HepG2 (cell line): ENCODE data around the gene CER1. TPM values are rescaled to one million over a fixed set of nuclear protein-coding genes. Genes with fewer than 3 reads are reported as not detected.

Experiments used
- ATAC-seq: fragments of 200-7000 bp; cut with Tn5 transposase; 3 replicates; pipeline ENCODE4 v1.9.1; 2020; ENCODE audit warnings: mild to moderate bottlenecking, moderate library complexity
- BruUV-seq: library from RNA; stranded (reverse); fragments of 400-500 nt; replicated peaks from 2 replicates; lab custom pipeline; 2021; lab: Mats Ljungman, UMichigan
- CTCF ChIA-PET: fragments of 300-600 bp; formaldehyde crosslinking; extraction: SDS; loops from one replicate; lab custom pipeline; 2021; ENCODE audit warnings: low total read pairs, inconsistent platforms, low intra/inter-chr PET ratio; lab: Yijun Ruan, JAX
- POLR2A ChIA-PET: fragments of 350-600 bp; sonication (Branson Sonifier 250); formaldehyde crosslinking; loops from one replicate; lab custom pipeline; 2020; ENCODE audit warnings: antibody characterized with exemption, inconsistent platforms; lab: Yijun Ruan, JAX
- DNase-seq: peaks from one replicate; pipeline ENCODE4 v3.0.0-alpha.2; 2015; ENCODE audit warnings: low spot score
- FAIRE-seq: peaks from 3 replicates; lab custom pipeline; 2011; peaks lifted over from hg19 to GRCh38; lab: Jason Lieb, UNC
- H2AFZ ChIP-seq: one replicate; pipeline ENCODE4 v1.6.1; 2011; ENCODE audit warnings: low read length, inconsistent platforms
- H3K27ac ChIP-seq: fragments of 300-600 bp; 3 replicates; pipeline ENCODE4 v1.8.0; 2011; ENCODE audit warnings: mixed run types, mild to moderate bottlenecking, mixed read lengths, low read length, inconsistent platforms; ENCODE audit not compliant: insufficient read depth; ENCODE audit errors: extremely low read length
- H3K27me3 ChIP-seq, 2 experiments: fragments of 200-600 bp in 1 of 2; 2 replicates in 1 of 2; 3 replicates in 1 of 2; pipeline versions ENCODE4 v1.6.0 to v1.8.0; 2011; ENCODE audit warnings: low read length in 2 of 2, mild to moderate bottlenecking in 2 of 2, moderate library complexity in 2 of 2, inconsistent platforms in 1 of 2; ENCODE audit not compliant: insufficient read depth in 2 of 2, control insufficient read depth in 1 of 2
- H3K36me3 ChIP-seq, 2 experiments: fragments of 200-600 bp in 1 of 2; replicated peaks in 1 of 2; 2 replicates in 1 of 2; 3 replicates in 1 of 2; pipeline versions ENCODE4 v1.5.1 to v1.8.0; 2011; ENCODE audit warnings: low read length in 2 of 2, inconsistent platforms in 1 of 2; ENCODE audit not compliant: insufficient read depth in 2 of 2, control insufficient read depth in 1 of 2
- H3K4me1 ChIP-seq: 2 replicates; pipeline ENCODE4 v1.5.1; 2012; ENCODE audit warnings: low read length, inconsistent platforms; ENCODE audit not compliant: insufficient read depth
- H3K4me2 ChIP-seq: 2 replicates; pipeline ENCODE4 v1.6.0; 2011; ENCODE audit warnings: low read depth, low read length, inconsistent platforms
- H3K4me3 ChIP-seq, 3 experiments: fragments of 200-600 bp in 1 of 3; sonication (generic), shearing (Covaris generic) in 1 of 3; replicated peaks in 1 of 3; 2 replicates each; pipeline ENCODE4 v1.5.1; 2011 to 2016; ENCODE audit warnings: low read length in 3 of 3, inconsistent platforms in 2 of 3, low read depth in 2 of 3, mild to moderate bottlenecking in 2 of 3, control low read depth in 1 of 3, mixed read lengths in 1 of 3; ENCODE audit not compliant: insufficient read depth in 1 of 3
- H3K79me2 ChIP-seq: one replicate; pipeline ENCODE4 v1.6.1; 2011; ENCODE audit warnings: low read length, inconsistent platforms; ENCODE audit not compliant: insufficient read depth
- H3K9ac ChIP-seq: 2 replicates; pipeline ENCODE4 v1.6.0; 2011; ENCODE audit warnings: mild to moderate bottlenecking, low read depth, low read length, inconsistent platforms; ENCODE audit not compliant: insufficient read depth
- H3K9me3 ChIP-seq: 2 replicates; pipeline ENCODE4 v1.5.1; 2012; ENCODE audit warnings: mild to moderate bottlenecking, low read length
- H4K20me1 ChIP-seq: 2 replicates; pipeline ENCODE4 v1.6.0; 2011; ENCODE audit warnings: inconsistent platforms, mild to moderate bottlenecking, low read length, moderate library complexity; ENCODE audit not compliant: insufficient read depth
- AGO2 ChIP-seq: fragments of 200-400 bp; formaldehyde crosslinking; optimal IDR thresholded peaks from 2 replicates; pipeline ENCODE3; 2017; ENCODE audit warnings: mild to moderate bottlenecking, low read depth, low read length, moderate library complexity
- CEBPG ChIP-seq: IDR thresholded peaks from 2 replicates; pipeline ENCODE4 v1.6.1; 2016
- JARID2 ChIP-seq: sonication (generic); formaldehyde crosslinking; IDR thresholded peaks from 2 replicates; pipeline ENCODE4 v1.8.1; 2023; ENCODE audit warnings: missing genetic modification reagents, inconsistent platforms; ENCODE audit not compliant: insufficient replicate concordance
- KDM6A ChIP-seq: IDR thresholded peaks from 2 replicates; pipeline ENCODE4 v1.6.1; 2016; ENCODE audit warnings: low read depth
- POLR2AphosphoS2 ChIP-seq: IDR thresholded peaks from 2 replicates; pipeline ENCODE4 v1.6.1; 2011; ENCODE audit warnings: low read depth, low read length, improper control_type of control experiment
- RBM22 ChIP-seq: fragments of 200-400 bp; formaldehyde crosslinking; optimal IDR thresholded peaks from 2 replicates; pipeline ENCODE3; 2017; ENCODE audit warnings: mild to moderate bottlenecking, low read length, moderate library complexity
- REPIN1 ChIP-seq: sonication (generic); formaldehyde crosslinking; IDR thresholded peaks from 2 replicates; pipeline ENCODE4 v1.8.0; 2022; ENCODE audit warnings: missing genetic modification reagents, low read depth, mild to moderate bottlenecking, borderline replicate concordance
- SIX4 ChIP-seq: sonication (generic); formaldehyde crosslinking; IDR thresholded peaks from 2 replicates; pipeline ENCODE4 v1.4.0; 2020; ENCODE audit warnings: missing genetic modification reagents
- STAT5B ChIP-seq: sonication (generic); formaldehyde crosslinking; IDR thresholded peaks from 2 replicates; pipeline ENCODE4 v1.4.0; 2020; ENCODE audit warnings: missing genetic modification reagents
- ZBTB3 ChIP-seq: sonication (generic); formaldehyde crosslinking; IDR thresholded peaks from 2 replicates; pipeline ENCODE4 v1.4.0; 2020; ENCODE audit warnings: low read depth, mild to moderate bottlenecking, moderate library complexity, missing genetic modification reagents, borderline replicate concordance
- WGBS: methylation state at CpG from one replicate; pipeline ENCODE4 v1.1.6; 2017; ENCODE audit warnings: low lambda C conversion rate; 5-methylcytosine and 5-hydroxymethylcytosine counted together
- in situ Hi-C: cut with HindIII; loops from 2 replicates; pipeline ENCODE4 v1.10.0; 2017; ENCODE audit warnings: low pct_unique_long_range_greater_than_20kb; ENCODE audit not compliant: extremely low pct_ligation_motif_present
- intact Hi-C: fragments of 100-400 bp; cut with micrococcal nuclease; formaldehyde crosslinking; loops from one replicate; pipeline ENCODE4 v1.10.0; 2022; ENCODE audit not compliant: unreplicated experiment
- polyA plus RNA-seq, 8 experiments: library from polyadenylated mRNA; depleted of rRNA in 3 of 8; stranded (reverse) in 7 of 8; unstranded in 1 of 8; fragments of >200 nt; fragmentation: Illumina TruSeq in 4 of 8; extraction: Trizol in 4 of 8; gene quantifications; 2 replicates each; pipeline versions ENCODE4 v1.2.1 to v1.2.3, GENCODE V29; 2011 to 2016; ENCODE audit warnings: low read depth in 4 of 8, missing spikeins in 1 of 8, mixed read lengths in 1 of 8; ENCODE audit not compliant: insufficient read depth in 1 of 8
- total RNA-seq, 5 experiments: library from RNA; depleted of rRNA; stranded (reverse); fragments of >200 nt; fragmentation: Illumina TruSeq; extraction: Trizol; gene quantifications; 2 replicates each; pipeline ENCODE4 v1.2.3, GENCODE V29; 2016; ENCODE audit warnings: low read depth in 1 of 5
- TF ChIP-seq, protein P1 (sequence below): sonication (generic); formaldehyde crosslinking; IDR thresholded peaks from 2 replicates; pipeline ENCODE4 v1.9.0; 2021; ENCODE audit warnings: mild to moderate bottlenecking, missing genetic modification reagents
- TF ChIP-seq, protein P2 (sequence below): IDR thresholded peaks from 2 replicates; pipeline ENCODE4 v1.6.1; 2012; ENCODE audit warnings: inconsistent platforms
- TF ChIP-seq, protein P3 (sequence below): sonication (generic); formaldehyde crosslinking; IDR thresholded peaks from 2 replicates; pipeline ENCODE4 v1.4.0; 2020; ENCODE audit warnings: missing genetic modification reagents

Gene CER1
- total and polyA plus RNA-seq, 2 of the 13 experiments (the other 11 are each of a cell fraction or from before 2014, with no cell fraction given) = 0.18 TPM; not detected in 1

- H3K79me2 ChIP-seq = no peaks in the 10 kb centered on the region
- H4K20me1 ChIP-seq = no peaks in the 10 kb centered on the region
- H3K9ac ChIP-seq = no peak overlapping the region
- H3K4me1 ChIP-seq = no peaks in the 10 kb centered on the region
- no peak overlapping the region for H2AFZ ChIP-seq
- CTCF ChIA-PET = no interaction called here
- BruUV-seq = no TSS peak
- no peak for ATAC-seq
- H3K4me3 ChIP-seq = no peak overlapping the region
- H3K9me3 ChIP-seq = no peaks in the 10 kb centered on the region
- TF ChIP-seq POLR2AphosphoS2 (no peak), AGO2 (peak; percentile 63), RBM22 (peak; percentile 89), SIX4 (no peak), CEBPG (CRISPR knock-in tag) (no peak)
- TF ChIP-seq, all 625 proteins: peak for 2
- Histone ChIP-seq H3K36me3 (peaks cover 4 to 60% of the 10 kb centered on the region in 2 experiments; a peak in 4 of 5 replicates), H3K27me3 (no peaks in the 10 kb centered on the region), H3K27ac (no peak overlapping the region), H3K4me2 (no peak overlapping the region)
- no peak for FAIRE-seq
- intact Hi-C loops (no loop called here), in situ Hi-C loops (loop anchor here (10.0 kb wide), 1 partner anchor 156 kb away; no protein-coding TSS in a partner anchor)
- POLR2A ChIA-PET = no interaction called here
- no peak for DNase-seq
- 82% methylated on average over 7 of the region's 7 CpGs for WGBS
Measured at GRCh38 chr9:14770592-14770991, 48.1 kb upstream of the CER1 start.

- no peak overlapping the region for H2AFZ ChIP-seq
- intact Hi-C loops (no loop called here), in situ Hi-C loops (loop anchor here (10.0 kb wide), 1 partner anchor 304 kb away; no protein-coding TSS in a partner anchor)
- no peaks in the 10 kb centered on the region for H3K79me2 ChIP-seq
- FAIRE-seq = no peak
- peaks cover 3 to 54% of the 10 kb centered on the region in 2 experiments; a peak in 4 of 5 replicates for H3K36me3 ChIP-seq
- no peaks in the 10 kb centered on the region for H3K9me3 ChIP-seq
- H3K9ac ChIP-seq = no peak overlapping the region
- ChIA-PET CTCF (interaction anchor here (0.7 to 1.5 kb wide), 3 partner anchors 153 to 326 kb away, joined by 3 to 13 read pairs (median 3); no protein-coding TSS in a partner anchor), POLR2A (no interaction called here)
- H3K4me3 ChIP-seq = no peak overlapping the region
- no peaks in the 10 kb centered on the region for H3K27me3 ChIP-seq
- no TSS peak for BruUV-seq
- 67% methylated on average over 3 of the region's 3 CpGs for WGBS
- DNase-seq = no peak
- no peak overlapping the region for H3K4me2 ChIP-seq
- H3K4me1 ChIP-seq = no peaks in the 10 kb centered on the region
- peak; percentile 10; the same call in 1 of the 3 replicates for ATAC-seq
- no peak overlapping the region for H3K27ac ChIP-seq
- no peaks in the 10 kb centered on the region for H4K20me1 ChIP-seq
- no peak for TF ChIP-seq ZBTB3 (CRISPR knock-in tag)
- no peak for TF ChIP-seq REPIN1 (CRISPR knock-in tag)
- TF ChIP-seq JARID2 (CRISPR knock-in tag) = no peak
- no peak for TF ChIP-seq STAT5B (CRISPR knock-in tag)
- TF ChIP-seq, protein P1, sequence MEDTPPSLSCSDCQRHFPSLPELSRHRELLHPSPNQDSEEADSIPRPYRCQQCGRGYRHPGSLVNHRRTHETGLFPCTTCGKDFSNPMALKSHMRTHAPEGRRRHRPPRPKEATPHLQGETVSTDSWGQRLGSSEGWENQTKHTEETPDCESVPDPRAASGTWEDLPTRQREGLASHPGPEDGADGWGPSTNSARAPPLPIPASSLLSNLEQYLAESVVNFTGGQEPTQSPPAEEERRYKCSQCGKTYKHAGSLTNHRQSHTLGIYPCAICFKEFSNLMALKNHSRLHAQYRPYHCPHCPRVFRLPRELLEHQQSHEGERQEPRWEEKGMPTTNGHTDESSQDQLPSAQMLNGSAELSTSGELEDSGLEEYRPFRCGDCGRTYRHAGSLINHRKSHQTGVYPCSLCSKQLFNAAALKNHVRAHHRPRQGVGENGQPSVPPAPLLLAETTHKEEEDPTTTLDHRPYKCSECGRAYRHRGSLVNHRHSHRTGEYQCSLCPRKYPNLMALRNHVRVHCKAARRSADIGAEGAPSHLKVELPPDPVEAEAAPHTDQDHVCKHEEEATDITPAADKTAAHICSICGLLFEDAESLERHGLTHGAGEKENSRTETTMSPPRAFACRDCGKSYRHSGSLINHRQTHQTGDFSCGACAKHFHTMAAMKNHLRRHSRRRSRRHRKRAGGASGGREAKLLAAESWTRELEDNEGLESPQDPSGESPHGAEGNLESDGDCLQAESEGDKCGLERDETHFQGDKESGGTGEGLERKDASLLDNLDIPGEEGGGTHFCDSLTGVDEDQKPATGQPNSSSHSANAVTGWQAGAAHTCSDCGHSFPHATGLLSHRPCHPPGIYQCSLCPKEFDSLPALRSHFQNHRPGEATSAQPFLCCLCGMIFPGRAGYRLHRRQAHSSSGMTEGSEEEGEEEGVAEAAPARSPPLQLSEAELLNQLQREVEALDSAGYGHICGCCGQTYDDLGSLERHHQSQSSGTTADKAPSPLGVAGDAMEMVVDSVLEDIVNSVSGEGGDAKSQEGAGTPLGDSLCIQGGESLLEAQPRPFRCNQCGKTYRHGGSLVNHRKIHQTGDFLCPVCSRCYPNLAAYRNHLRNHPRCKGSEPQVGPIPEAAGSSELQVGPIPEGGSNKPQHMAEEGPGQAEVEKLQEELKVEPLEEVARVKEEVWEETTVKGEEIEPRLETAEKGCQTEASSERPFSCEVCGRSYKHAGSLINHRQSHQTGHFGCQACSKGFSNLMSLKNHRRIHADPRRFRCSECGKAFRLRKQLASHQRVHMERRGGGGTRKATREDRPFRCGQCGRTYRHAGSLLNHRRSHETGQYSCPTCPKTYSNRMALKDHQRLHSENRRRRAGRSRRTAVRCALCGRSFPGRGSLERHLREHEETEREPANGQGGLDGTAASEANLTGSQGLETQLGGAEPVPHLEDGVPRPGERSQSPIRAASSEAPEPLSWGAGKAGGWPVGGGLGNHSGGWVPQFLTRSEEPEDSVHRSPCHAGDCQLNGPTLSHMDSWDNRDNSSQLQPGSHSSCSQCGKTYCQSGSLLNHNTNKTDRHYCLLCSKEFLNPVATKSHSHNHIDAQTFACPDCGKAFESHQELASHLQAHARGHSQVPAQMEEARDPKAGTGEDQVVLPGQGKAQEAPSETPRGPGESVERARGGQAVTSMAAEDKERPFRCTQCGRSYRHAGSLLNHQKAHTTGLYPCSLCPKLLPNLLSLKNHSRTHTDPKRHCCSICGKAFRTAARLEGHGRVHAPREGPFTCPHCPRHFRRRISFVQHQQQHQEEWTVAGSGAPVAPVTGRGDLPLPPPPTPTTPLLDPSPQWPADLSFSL (CRISPR knock-in tag) = no peak
- TF ChIP-seq, protein P2, sequence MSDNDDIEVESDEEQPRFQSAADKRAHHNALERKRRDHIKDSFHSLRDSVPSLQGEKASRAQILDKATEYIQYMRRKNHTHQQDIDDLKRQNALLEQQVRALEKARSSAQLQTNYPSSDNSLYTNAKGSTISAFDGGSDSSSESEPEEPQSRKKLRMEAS = no peak
- no peak for TF ChIP-seq KDM6A (CRISPR knock-in tag)
- TF ChIP-seq, protein P3, sequence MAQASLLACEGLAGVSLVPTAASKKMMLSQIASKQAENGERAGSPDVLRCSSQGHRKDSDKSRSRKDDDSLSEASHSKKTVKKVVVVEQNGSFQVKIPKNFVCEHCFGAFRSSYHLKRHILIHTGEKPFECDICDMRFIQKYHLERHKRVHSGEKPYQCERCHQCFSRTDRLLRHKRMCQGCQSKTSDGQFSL = no peak
Measured at GRCh38 chr9:14769230-14769571, 46.7 kb upstream of the CER1 start.
